CMK (cell line): ENCODE data around the gene RPN2.
A peak's percentile ranks its signal among the peaks of the same experiment; 100 is the strongest.
"Not testable (repeated sequence)": the region's sequence is repeated elsewhere in the genome, so short reads cannot be mapped to it uniquely, and the experiment has no call there.

Experiments used
- DNase-seq: peaks from one replicate; pipeline ENCODE4 v3.0.0-alpha.2; 2010; ENCODE audit warnings: low read depth

RPN2 gene

DNA sequence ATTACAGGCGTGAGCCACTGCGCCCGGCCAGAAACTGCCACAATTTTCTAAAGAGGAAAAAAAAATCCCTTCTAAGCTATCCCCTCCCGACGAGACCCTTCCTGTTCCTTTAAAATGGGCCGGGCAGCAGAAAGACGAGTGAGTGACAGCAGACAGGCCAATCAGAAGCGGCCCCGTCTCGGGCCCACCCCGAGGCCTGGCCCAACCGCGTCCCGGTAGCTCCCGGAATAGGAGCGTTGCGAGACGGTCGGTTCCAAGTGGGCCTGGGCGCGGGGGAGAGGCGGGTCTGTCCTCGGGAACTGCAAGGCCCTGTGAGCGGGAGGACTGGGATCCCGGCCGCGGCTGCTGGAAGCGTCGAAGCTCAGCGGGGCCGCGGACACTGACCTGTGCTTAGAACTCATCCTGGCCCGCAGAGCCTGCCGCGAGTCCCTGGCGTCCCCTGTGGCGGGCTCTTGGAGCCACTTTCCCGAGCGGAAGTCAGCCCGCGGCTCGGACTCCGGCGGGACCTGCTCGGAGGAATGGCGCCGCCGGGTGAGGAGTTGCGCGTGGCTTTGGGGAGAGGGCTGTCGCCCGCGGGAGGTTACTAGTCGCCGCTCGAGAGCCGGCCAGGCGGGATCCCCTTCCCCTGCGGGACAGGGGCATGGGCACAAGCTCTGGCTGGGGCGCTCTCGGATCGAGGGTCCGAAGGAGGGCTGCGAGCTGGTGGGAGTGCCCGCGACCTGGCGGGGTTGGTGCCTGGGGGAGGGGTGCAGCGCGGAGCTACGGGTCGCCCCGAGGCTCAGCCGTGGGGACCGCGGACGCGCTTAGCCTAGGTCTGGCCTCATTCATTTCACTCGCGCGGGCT is at the start of gene RPN2, which contains the start of gene MROH8:
Gene RPN2 (plus strand): TSS at position 492 of the 844 bp plus-strand sequence. CDS start 27 bp downstream, at position 519.
Gene MROH8 (minus strand): TSS at position 710 of the 844 bp plus-strand sequence.
- DNase-seq = peak; percentile 80

DNA sequence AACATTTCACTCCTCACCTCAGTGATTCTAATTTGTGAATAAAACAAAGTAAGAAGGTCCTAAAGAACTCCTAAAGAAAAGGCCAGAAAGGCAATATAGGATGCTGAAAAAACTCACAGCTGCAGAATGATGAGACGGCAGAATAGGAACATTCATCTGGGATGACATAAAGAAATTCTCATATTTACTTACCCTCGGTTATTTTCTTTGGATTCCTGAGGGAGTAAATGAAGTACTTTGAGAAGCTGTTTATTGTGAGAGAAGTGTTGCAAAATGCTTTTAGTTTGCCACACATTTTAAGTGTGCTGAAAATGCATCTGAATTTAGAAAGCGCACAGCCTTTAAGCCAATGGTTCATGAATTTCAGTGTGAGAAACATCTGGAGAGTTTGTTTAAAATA is 47.6 kb upstream of the RPN2 start:
- no peak for DNase-seq

DNA sequence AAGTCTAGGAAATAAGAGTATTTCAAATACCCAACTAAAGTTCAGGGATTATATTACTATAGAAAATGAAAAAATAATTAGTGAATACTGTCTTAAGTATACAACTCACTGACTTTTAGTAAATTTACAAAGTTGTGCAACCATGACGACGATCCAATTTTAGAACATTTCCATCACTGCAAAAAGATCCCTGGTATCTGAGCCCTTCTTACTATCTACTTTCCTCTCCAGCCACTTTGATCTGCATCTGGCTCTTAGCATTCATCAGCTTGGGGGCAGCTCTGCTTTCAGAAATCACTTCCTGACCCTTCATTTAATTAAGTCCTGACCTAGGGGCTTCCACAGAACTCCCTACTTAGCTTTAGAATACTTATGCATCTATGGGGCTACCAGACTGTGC is 45.2 kb upstream of the RPN2 start:
- no peak for DNase-seq

DNA sequence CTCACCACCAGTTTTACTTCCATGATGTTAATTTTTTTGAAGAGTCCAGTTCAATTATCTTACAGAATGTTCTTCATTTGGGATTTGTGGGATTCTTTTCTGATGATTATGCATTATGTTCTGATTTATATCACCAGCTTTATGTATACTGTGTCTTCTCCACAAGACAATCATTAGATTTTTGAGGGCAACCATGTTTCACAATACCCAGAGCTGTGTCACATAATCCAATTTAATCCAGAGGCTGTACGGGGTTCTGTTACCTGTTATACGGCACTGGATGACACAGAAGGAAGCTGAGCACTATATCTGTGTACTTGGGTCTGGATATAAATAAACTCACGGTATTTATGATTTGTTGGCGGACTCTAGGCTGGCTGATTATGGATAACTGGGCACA is 41.6 kb upstream of the RPN2 start:
- no peak for DNase-seq

DNA sequence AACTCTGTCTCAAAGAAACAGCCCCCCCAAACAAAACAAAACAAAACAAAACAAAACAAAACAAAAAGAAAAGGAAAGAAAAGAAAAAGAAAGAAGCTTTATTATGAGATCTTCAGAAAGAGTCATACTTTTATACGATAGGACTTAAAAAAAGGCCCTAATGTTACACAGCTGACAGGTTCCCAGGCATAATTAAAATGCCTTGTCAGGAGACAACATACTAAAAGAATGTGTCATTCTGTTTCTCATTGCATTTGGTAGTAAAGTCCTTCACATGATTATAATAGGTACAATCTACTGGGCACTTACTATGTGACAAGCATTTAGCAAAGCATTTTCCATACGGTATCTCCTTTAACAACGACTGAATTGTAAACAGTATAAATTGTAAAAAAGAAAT is 36.4 kb upstream of the RPN2 start:
- no peak for DNase-seq

DNA sequence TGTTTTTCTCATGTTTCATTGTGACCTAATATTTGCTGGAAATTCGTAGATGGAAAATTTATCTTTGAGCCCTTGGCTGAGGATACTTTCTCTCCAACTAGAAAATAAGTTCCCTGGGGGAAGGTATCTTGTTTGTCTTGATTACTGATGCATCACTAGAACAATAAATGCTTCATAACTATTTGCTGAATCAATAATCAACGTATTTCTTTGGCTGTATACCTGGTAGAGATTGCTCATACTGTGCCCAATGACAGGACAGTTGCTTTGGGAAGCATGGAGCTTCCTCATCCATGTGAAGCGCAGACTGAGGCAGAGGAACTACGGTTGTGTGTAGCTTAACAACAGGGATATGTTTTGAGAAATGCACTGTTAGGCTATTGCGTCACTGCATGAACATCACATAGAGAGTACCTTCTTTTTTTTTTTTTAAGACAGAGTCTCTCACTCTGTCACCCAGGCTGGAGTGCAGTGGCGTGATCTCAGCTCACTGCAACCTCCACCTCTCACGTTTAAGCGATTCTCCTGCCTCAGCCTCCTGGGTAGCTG is 34.2 kb upstream of the RPN2 start:
- DNase-seq = no peak

DNA sequence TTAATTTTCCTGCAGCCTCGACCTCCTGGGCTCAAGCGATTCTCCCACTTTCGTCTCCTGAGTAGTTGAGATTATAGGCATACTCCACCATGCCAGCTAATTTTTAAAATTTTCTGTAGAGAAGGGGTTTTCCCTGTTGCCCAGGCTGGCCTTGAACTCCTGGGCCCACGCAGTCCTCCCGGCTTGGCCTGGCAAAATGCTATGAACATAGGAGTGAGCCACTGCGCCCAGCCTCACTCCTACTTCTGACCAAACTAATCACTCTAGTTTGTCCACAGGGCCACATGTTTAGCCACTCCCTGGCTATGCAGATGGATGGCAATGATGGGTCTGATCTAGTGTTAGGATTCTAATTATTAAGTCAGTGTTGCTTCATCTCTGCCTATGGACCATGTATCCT is 31.9 kb upstream of the RPN2 start:
- no peak for DNase-seq

DNA sequence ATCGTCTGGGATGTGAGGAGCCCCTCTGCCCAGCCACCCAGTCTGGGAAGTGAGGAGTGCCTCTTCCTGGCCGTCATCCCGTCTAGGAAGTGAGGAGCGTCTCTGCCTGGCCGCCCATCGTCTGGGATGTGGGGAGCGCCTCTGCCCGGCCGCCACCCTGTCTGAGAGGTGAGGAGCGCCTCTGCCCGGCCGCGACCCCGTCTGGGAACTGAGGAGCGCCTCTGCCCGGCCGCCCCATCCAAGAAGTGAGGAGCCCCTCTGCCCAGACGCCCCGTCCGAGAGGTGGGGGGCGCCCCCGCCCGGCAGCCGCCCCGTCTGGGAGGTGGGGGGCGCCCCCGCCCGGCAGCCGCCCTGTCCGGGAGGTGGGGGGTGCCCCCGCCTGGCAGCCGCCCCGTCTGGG is 28.3 kb upstream of the RPN2 start:
- DNase-seq = not testable (repeated sequence)

DNA sequence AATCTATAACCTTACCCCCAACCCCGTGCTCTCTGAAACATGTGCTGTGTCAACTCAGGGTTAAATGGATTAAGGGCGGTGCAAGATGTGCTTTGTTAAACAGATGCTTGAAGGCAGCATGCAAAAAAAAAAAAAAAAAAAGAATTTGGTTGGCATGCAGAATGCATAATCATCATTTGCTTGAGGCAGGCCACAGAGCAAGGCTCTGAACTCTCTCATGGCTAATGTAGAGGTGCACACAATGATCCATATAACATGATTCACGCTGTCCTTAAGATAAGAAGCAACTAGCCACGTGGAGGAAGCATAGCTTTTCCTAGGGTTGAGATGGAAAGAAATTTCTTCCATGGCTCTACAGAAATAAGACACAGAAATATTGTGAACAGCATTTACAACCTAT is 27.6 kb upstream of the RPN2 start:
- no peak for DNase-seq

DNA sequence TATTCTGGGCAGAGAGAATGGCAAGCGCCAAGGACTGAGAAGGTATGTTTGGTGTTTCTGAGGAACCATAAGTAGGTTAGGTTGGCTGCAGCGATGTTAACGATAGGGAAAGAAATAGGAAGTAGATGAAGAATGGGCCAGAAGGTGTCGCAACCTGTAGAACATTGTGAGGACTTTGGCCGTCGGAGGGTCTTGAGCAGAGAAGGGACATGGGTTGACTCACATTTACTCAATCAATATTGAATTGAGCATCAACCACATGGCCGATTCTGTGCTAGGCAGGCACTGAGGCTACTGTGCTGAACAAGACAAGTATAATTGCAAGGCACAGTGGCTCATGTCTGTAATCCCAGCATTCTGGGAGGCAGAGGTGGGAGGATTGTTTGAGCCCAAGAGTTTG is 26.8 kb upstream of the RPN2 start:
- DNase-seq = no peak

DNA sequence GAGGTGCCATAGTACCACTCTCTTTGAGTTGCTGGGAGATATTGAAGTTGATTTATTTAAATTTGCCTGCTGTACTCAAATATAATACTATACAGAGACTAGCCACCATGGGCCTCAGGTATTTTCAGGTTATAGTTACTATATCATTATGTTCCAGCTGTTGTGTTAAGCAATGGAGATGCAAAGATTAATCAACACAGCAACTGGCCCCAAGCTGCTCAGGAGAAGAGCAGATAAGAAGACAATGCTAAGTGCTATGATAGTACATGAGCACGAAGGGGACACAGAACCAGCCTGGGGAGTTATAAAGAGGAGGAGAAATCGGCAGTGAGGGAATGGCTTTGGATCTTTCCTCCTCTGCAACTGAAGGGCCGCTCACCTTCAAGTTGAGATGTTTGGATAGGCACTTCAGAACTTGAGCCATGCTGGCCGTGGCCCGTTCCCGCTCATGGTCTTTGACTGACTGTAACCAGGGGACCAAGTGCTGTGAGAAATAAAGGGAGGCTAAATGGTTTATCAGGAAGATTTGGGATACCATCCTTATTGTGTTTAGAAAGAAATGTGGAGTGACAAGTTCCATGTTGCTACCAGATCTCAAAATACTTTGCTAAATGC is 24.3 kb upstream of the RPN2 start:
- no peak for DNase-seq

DNA sequence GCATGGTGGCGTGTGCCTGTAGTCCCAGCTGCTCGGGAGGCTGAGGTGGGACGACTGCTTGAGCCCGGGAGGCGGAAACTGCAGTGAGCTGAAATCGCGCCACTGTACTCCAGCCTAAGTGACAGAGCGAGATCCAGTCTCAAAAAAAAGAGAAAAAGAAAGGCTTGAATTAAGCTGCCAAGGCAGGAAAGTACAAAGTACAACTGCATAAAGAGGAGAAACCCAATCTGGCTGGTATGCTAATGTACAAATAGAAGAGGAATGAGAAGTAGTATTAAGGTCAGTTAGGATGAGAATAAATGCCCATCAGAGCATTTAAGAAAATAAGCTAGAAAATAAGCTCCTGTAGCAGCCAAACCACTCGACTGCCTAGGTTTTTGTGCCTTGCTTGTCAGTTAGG is 23.1 kb upstream of the RPN2 start:
- no peak for DNase-seq

DNA sequence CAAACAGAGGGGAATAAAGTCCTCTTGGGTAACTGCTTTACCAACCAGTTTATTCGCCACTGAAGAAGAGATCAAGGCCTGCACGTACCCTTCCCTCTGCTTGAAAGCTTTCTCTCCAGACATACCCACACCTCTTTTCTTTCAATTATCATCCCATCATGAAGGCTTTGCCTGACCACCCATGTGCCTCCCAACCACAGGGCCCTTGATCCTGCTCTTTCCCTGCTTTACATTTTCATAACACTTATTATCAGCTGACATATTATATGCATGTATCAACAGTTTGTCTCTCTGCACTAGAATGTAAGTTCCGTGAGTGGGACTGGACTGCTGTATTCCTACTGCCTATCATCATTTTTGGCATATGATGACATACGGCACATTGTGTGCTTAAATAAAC is 20.9 kb upstream of the RPN2 start:
- no peak for DNase-seq

DNA sequence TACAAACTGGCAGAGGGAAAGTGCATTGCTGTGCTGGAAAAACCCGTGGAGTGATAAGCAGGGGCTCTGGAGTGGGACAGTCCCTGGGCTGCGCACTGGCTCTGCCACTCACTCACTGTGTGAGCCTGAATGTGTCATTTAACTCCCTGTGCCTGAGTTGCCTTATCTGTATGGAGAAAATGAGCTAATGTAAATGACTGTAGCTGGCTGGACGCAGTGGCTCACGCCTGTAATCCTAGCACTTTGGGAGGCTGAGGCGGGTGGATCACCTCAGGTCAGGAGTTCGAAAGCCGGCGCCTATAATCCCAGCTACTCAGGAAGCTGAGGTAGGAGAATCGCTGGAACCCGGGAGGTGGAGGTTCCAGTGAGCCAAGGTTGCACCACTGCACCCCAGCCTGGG is 18.4 kb upstream of the RPN2 start:
- no peak for DNase-seq

DNA sequence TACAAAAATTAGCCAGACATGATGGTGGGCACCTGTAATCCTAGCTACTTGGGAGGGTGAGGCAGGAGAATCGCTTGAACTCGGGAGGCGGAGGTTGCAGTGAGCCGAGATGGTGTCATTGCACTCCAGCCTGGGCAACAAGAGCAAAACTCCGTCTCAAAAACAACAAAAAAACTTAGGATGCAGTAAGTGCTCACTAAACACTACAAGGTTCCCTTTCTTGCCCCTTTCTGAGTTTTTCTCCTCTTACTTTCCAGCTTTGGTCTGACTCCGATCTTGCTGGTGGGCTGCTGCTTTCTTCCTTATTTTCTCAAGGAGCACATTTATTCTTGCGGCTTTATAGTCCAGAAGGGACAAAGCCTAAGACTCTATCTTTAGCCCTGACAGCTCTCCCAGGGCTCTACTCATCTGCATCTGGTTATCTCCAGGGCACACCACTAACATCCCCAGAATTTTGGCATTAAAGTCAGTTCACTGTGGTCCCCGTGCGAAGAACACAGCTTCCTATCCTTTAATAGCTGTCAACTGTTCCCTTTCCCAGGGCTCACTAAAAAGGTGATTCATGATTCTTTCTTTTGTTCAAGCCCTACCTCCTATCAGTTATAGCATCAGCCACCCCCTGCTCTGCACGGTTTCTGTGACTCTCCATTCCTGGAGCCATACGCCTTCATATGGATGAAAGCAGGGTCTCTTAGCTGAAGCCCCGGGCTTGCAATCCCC is 17.1 kb upstream of the RPN2 start:
- no peak for DNase-seq

DNA sequence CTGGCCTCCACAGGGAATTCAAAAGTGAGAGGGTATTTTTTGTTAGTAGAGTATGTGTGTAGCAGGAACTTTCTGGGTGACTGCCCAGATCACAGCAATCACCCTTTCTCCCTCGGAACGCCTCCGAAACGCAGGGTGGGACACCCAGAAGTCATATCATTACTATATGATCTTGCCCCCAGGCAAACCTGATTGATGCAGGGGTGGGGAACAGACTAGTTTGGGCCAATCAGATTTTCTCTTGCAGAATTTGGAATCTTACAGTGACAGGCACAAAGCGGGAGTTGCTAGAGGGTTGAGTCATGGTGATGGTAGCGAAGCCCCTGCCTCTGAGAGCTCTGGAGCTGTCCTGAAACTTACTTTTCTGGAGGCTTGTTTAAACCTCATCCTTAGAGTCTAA is 16.5 kb upstream of the RPN2 start:
- no peak for DNase-seq

DNA sequence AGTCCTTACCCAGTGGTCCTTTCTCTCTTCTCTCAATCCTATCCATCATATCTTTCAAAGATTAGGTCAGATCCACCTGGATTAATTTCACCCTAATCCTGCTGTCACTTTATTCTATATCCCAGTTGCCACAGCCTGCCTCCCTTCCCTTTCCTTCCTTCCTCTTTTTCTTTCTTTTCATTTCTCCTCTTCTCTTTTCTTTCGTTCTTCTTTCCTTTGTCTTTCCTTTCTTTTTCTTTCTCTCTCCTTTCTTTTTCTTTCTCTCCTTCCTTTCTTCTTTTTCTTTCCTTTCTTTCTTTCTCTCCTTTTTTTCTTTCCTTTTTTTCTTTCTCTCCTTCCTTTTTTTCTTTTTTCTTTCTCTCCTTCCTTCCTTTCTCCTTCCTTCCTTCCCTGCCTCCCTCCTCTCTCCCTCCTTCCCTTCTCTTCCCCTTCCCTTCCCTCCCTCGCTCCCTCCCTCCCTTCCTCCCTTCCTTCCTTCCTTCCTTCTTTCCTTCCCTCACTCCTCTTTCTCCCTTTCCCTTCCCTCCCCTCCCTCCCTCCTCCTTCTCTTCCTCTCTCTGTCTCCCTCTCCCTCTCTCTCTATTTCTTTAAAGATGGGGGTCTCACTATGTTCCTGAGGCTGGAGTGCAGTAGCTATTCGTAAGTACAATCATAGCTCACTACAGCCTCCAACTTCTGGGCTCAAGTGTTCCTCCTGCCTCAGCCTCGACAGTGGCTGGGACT is 15.1 kb upstream of the RPN2 start:
- DNase-seq = no peak

DNA sequence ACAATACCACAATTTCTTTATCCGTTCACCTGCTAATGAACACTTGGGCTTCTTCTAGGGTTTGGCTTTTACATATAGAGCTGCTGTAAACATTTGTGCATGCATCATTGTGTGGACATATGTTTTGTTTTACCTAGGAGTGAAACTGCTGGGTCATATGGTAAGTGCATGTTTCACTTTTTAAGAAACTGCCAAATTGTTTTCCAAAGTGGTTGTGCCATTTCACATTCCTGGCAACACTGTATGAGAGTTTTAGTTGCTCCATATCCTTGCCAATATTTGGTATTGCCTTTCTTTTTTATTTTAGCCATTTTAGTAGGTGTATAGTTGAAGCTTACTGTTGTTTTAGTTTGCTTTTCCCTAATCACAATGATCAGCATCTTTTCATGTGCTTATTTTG is 14.1 kb upstream of the RPN2 start:
- DNase-seq = no peak

DNA sequence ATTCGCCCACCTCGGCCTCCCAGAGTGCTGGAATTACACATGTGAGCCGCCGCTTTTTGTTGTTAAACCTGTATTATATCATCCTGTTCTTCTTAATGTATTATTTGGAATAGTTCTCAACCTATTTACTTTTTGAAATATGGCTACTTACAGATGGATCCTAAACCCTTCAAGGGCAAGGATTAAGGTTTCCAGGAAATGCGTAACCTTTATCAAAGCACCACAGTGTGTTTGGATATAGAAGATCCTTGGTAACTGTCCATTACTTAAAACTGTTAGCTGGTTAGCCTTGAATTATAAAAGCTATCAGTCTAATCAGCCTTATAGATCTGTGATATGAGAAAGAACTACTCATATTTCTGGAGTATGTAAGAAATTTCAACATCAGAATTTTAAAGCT is 12.3 kb upstream of the RPN2 start:
- DNase-seq = no peak

DNA sequence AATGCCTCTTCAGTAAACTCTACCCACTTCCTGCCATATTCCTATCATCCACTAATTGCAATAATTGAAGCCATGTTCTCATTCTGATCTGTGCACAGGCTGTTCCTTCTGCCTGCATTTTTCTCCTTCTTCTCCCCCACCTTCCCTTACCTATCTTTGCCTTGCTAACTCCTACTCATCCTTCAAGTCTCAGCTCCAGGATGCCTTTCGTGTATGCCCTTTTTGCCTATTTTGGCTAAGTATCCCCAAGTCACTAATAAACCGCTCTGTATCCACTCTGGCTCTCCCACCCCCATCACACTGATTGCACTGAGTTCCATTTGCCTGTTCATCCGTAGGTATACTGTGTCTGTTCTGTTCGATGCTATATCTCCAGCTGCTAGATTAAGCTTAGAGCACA is 6.3 kb upstream of the RPN2 start:
- no peak for DNase-seq

DNA sequence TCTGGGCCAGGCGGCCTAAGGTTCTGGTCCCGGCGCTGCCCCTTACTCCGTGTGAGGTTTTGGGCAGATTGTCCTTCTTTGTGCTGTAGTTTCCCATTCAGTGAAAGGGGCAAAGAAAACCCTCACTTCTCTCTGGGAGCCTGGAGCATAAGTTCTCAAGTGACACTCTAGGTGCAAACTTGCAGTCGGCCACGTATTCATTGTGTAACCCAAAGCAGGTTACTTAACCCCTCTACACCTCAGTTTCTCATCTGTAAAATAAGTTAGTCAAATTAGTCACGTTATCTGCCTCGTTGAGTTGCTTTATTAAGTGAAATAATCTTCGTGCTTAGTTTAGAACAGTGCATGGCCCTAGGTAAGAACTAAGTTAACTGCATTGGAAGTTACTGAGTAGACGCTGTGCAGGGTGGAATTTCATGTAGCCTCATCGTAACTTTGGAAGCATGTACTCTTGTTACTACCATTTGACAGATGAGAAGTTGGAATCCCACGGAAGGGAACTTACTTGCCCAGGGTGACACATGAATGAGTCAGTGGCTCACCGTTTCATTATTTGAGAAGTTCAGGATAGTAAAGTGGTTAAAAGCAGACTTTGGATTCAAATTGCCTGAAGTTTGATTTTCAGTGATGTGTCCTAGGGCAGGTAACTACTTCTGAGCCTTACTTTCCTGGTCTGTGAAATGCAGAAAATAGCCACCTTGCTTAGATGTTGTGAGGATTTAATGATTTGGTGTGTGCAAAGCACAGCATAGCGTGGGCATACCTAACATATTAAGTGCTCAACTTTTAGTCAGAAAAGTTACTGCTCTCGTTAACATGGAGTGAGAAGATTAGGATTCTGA is 774 bp downstream of the RPN2 start:
- no peak for DNase-seq
